H4 (cell line): ENCODE results near the gene CAMK2N1. TPM values are rescaled to one million over a fixed set of nuclear protein-coding genes. Genes with fewer than 3 reads are reported as not detected.
"Not testable (repeated sequence)": the region's sequence is repeated elsewhere in the genome, so short reads cannot be mapped to it uniquely, and the experiment has no call there.

Experiments used
- DNase-seq: peaks from one replicate; pipeline ENCODE4 v3.0.0-alpha.2; 2015; ENCODE audit warnings: low spot score
- total RNA-seq: library from RNA; depleted of rRNA; stranded (reverse); fragments of >200 nt; shearing (Covaris generic); gene quantifications from 2 replicates; pipeline ENCODE4 v1.2.3, GENCODE V29; 2014; rRNA removed

The CAMK2N1 gene
- total RNA-seq: 3.6 and 4.0 TPM in 2 replicates

GRCh38 chr1:20485527-20486456, at the start of gene CAMK2N1:
Gene CAMK2N1, minus strand, starts transcription at chr1:20486210. Its CDS starts 831 bp downstream, at chr1:20485379.
- DNase-seq: peak; percentile 40

GRCh38 chr1:20534659-20535417, 48.8 kb upstream of the CAMK2N1 start:
- no peak for DNase-seq

GRCh38 chr1:20533635-20534034, 47.6 kb upstream of the CAMK2N1 start:
- no peak for DNase-seq

GRCh38 chr1:20530901-20531300, 44.9 kb upstream of the CAMK2N1 start:
- no peak for DNase-seq

GRCh38 chr1:20530306-20530705, 44.3 kb upstream of the CAMK2N1 start:
- no peak for DNase-seq

- no peak for DNase-seq
Measured at GRCh38 chr1:20528221-20528620, 42.2 kb upstream of the CAMK2N1 start.

GRCh38 chr1:20526267-20526666, 40.3 kb upstream of the CAMK2N1 start:
- DNase-seq: no peak

- DNase-seq: peak; percentile 75
Measured at GRCh38 chr1:20521960-20522861, 36.2 kb upstream of the CAMK2N1 start.

- not testable (repeated sequence) for DNase-seq
Measured at GRCh38 chr1:20519609-20520262, 33.7 kb upstream of the CAMK2N1 start.

- no peak for DNase-seq
Measured at GRCh38 chr1:20511518-20512428, 25.8 kb upstream of the CAMK2N1 start.

- no peak for DNase-seq
Measured at GRCh38 chr1:20508411-20508771, 22.4 kb upstream of the CAMK2N1 start.

- peak; percentile 89 for DNase-seq
Measured at GRCh38 chr1:20507564-20508410, 21.8 kb upstream of the CAMK2N1 start, which contains the start of gene MUL1. Gene MUL1, minus strand, starts transcription at chr1:20508151. Its CDS starts 127 bp downstream, at chr1:20508024.

GRCh38 chr1:20507248-20507563, 21.2 kb upstream of the CAMK2N1 start:
- no peak for DNase-seq

- no peak for DNase-seq
Measured at GRCh38 chr1:20505488-20505887, 19.5 kb upstream of the CAMK2N1 start.

- no peak for DNase-seq
Measured at GRCh38 chr1:20500716-20501115, 14.7 kb upstream of the CAMK2N1 start.

GRCh38 chr1:20499718-20500117, 13.7 kb upstream of the CAMK2N1 start:
- no peak for DNase-seq

- no peak for DNase-seq
Measured at GRCh38 chr1:20499105-20499504, 13.1 kb upstream of the CAMK2N1 start.

- DNase-seq: no peak
Measured at GRCh38 chr1:20498116-20498515, 12.1 kb upstream of the CAMK2N1 start.

- DNase-seq: no peak
Measured at GRCh38 chr1:20497506-20497905, 11.5 kb upstream of the CAMK2N1 start.
